Measurements from ENCODE around the gene SORCS3.

Gene SORCS3

GRCh38 chr10:104641187-104641936 is at the start of gene SORCS3:
Gene SORCS3, plus strand, starts transcription at chr10:104641290.
- no peak for DNase-seq

- DNase-seq, result no peak
These were observed 49.6 kb upstream of the SORCS3 start for GRCh38 chr10:104591441-104591840.

- DNase-seq, result no peak
These were observed 39.9 kb upstream of the SORCS3 start for GRCh38 chr10:104601166-104601565.

GRCh38 chr10:104608091-104608828 is 32.8 kb upstream of the SORCS3 start:
- DNase-seq, result no peak

- DNase-seq, result no peak
These were observed 28.4 kb upstream of the SORCS3 start for GRCh38 chr10:104612571-104613205.

- DNase-seq, result no peak
These were observed 27.7 kb upstream of the SORCS3 start for GRCh38 chr10:104613406-104613805.

GRCh38 chr10:104614245-104614831 is 26.8 kb upstream of the SORCS3 start:
- peak; percentile 49 to 55 for DNase-seq

GRCh38 chr10:104615136-104615535 is 26.0 kb upstream of the SORCS3 start:
- DNase-seq, result no peak

GRCh38 chr10:104617831-104618230 is 23.3 kb upstream of the SORCS3 start:
- no peak for DNase-seq

GRCh38 chr10:104622175-104622574 is 18.9 kb upstream of the SORCS3 start:
- no peak for DNase-seq

- peak in 1 of 2 experiments; percentile 10 for DNase-seq
These were observed 18.4 kb upstream of the SORCS3 start for GRCh38 chr10:104622598-104623209.

GRCh38 chr10:104630731-104631130 is 10.4 kb upstream of the SORCS3 start:
- no peak for DNase-seq

GRCh38 chr10:104631946-104632345 is 9.1 kb upstream of the SORCS3 start:
- DNase-seq, result no peak

GRCh38 chr10:104638861-104639589 is 2.1 kb upstream of the SORCS3 start:
- peak in 1 of 2 experiments; percentile 13 for DNase-seq

GRCh38 chr10:104639590-104640338 is 1.3 kb upstream of the SORCS3 start:
- DNase-seq, result no peak

- DNase-seq, result no peak
These were observed 527 bp upstream of the SORCS3 start for GRCh38 chr10:104640339-104641186.

GRCh38 chr10:104641937-104642657 is 1.0 kb downstream of the SORCS3 start:
- no peak for DNase-seq

GRCh38 chr10:104642658-104643302 is 1.7 kb downstream of the SORCS3 start:
- peak; percentile 55 to 59 for DNase-seq

GRCh38 chr10:104643303-104643663 is 2.2 kb downstream of the SORCS3 start:
- DNase-seq, result no peak
